GM23248 (cell line): ENCODE measurements around the gene GLYR1.

ENCODE experiments used
- EZH2 ChIP-seq: fragments of 200-600 bp; sonication (generic); IDR thresholded peaks from 2 replicates; pipeline ENCODE4 v1.6.1; 2018; ENCODE audit warnings: antibody characterized with exemption, mild to moderate bottlenecking; ENCODE audit not compliant: insufficient read depth, poor library complexity, severe bottlenecking
- EZH2phosphoT487 ChIP-seq: fragments of 200-600 bp; sonication (generic); IDR thresholded peaks from 2 replicates; pipeline ENCODE4 v1.6.1; 2018; ENCODE audit warnings: antibody characterized with exemption, moderate library complexity, mild to moderate bottlenecking, low read depth; ENCODE audit not compliant: insufficient read depth

DNA sequence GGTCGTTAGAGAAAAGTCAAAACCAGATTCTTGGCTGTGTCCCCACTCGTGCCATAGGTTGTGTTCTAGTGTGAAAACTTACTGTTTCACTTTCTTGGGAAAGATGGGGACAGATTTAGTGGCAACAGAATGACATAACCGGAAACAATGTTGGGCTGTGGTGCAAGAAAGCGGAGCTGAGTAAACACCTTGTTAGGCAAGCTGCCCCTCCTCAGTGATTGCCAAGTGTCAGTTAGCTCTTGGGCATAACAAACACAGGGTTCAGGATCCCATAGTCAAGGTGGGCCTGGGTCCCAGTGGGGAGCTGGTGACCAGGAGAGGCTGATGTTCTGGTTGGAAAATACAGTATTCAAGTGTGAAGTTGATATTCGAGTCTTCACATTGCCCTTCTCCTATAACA lies 15.6 kb upstream of the GLYR1 start:
- TF ChIP-seq EZH2 = no peak
- no peak for TF ChIP-seq EZH2phosphoT487
